Panc1 (cell line): ENCODE results near the gene CDK5R1.

Experiments used
- CTCF ChIP-seq: fragments of 450-650 bp; IDR thresholded peaks from 2 replicates; pipeline ENCODE4 v1.5.1; 2017; ENCODE audit warnings: mild to moderate bottlenecking
- POLR2AphosphoS5 ChIP-seq: IDR thresholded peaks from 2 replicates; pipeline ENCODE4 v1.6.1; 2012; ENCODE audit warnings: mild to moderate bottlenecking, low read depth, low read length, moderate library complexity
- REST ChIP-seq, 2 experiments: IDR thresholded peaks; 2 replicates each; pipeline ENCODE4 v1.6.1; 2011 to 2012; ENCODE audit warnings: low read depth in 2 of 2, control low read depth in 1 of 2, low read length in 1 of 2, mild to moderate bottlenecking in 1 of 2, moderate library complexity in 1 of 2; ENCODE audit not compliant: insufficient read depth in 1 of 2
- SIN3A ChIP-seq: IDR thresholded peaks from 2 replicates; pipeline ENCODE4 v1.6.1; 2012; ENCODE audit warnings: low read depth, mild to moderate bottlenecking, low read length, moderate library complexity, borderline replicate concordance; ENCODE audit not compliant: insufficient read depth

DNA sequence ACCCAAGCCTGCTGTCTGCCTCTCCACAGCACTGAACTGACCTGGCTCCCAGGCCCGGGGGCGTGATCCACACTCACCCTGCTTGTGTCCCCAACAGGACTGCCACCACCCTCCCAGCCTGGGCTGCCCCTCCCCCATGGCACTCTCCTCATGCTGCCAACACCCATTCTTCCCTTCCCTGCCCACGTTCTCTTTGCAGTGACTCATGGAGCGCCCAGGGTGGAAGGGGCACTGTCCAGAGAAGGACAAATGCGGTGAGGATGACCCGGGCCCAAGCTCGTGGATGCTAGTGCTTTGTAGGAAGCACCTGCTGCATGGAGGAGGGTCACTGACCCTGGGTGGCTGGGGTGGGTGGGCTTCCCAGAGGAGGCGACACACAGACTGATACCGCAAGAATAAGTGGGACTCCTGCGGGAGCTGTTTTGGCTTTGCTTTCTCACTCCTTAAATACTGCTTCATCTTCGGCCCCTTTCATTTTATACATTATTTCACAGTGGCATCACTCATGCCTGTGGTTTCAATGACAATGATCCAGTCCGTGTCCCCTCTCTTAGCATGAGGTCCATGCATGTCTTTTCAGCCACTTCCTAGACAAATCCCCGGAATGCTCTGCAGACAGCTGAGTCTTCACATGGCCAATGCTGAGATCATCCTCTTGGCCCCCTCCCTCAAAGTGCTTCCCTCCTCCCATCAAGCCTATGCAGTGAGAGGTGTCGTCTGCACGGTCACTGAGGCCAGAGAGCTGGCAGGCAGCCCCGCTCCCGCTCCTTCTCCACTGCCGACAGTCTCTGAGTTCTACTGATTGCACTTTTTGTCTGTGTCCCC lies 17.6 kb downstream of the CDK5R1 start:
- TF ChIP-seq CTCF, result no peak
- no peak for TF ChIP-seq REST (IDR thresholded peaks at IDR 0.05; ENCODE audit: insufficient read depth in 1 of 2, low read depth in 2 of 2, low read length in 1 of 2)
- TF ChIP-seq POLR2AphosphoS5, result no peak
- TF ChIP-seq SIN3A, result no peak
